ENCODE data around the gene KIRREL3.

The KIRREL3 gene

DNA sequence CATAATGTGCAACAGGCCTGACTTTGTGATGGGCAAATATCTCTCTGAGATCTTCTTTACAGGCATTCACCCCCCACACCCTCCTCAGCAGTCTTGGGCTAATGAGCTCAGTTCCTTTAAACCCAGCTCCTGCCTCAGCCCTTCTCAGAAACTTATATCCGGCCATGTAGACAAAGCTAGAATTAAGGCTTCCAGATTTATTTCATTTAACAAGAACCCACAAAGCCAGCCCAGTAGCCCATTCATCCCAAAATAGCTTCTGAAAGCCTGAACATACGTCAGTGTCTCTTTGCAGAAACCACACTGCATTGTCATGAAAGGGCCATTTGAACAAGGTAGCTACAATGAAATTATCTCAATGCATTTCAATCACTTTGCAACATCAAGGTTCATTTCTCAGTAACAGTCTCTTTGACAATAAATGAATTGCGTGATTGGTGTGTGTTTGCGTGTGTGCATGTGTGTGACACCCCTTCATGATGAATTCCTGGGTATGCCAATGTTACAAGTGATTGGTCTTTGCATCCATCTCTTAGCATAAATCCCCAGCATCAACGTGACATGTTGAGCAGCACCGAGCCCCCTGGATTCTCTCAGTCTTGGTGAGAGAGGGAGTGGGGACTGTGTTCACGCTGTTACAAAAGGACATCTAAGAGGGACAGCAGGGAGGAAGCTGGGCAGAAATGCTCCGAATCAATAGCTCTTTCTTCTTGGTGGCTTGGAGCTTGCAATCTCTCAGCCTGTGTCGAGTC lies 299.6 kb downstream of the KIRREL3 start:
- DNase-seq = no peak

DNA sequence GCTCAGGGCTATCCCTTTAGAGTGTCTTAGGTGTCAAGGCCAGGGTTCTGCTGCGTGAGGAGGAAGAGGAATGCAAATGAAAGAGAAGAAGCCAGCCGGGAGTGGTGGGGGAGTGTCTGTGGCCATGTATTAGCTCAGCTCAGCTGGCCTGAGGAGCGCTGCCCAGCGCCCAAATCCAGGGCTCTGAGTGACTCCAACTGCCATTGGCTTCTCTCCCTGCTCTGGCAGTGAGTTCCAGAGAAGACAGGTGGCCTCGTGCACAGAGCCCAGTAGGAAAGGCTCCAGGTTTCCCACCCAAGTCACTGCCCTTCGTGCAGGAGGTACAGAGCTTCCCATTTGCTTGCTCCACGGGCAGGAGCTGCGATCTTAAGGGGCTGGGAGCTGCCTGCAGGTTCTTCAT lies 302.0 kb downstream of the KIRREL3 start:
- no peak for DNase-seq

DNA sequence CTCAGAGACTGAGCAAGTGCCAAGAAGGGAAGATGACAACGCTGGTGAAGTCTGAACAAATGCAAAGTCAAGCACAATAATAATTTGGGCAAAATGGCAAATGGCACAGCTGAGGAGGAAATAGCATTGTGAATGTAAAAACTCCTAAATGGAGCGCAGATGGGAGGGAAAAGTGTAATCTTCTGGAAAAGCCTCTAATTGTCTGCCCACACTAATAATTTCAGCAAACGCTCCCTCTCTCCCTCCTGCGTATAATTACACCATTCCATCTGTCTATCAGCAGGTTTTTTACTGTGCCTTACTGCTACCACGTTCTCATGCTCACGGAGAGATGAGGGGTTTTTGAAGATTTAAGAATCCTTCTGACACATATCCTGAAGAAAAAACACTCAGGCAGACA lies 302.6 kb downstream of the KIRREL3 start:
- no peak for DNase-seq

DNA sequence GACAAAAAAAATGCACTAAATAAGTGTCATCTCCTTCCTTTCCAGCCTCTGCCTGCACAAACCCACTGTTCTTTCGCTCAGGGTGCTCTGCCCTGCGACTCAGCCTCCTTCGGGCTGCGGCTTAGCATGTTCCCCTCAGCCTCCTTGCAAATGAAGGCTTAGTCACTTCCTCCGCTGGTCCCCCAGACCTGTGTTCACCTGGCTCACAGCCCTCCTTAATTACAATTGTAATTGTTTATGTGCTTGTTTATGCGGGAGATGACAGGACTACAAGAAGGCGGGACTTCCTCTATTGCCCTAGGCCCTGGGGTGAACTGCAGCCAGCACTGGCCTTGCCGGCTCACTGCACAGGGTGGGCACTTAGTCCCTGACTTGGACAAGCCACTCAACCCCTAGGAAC lies 303.6 kb downstream of the KIRREL3 start:
- no peak for DNase-seq

DNA sequence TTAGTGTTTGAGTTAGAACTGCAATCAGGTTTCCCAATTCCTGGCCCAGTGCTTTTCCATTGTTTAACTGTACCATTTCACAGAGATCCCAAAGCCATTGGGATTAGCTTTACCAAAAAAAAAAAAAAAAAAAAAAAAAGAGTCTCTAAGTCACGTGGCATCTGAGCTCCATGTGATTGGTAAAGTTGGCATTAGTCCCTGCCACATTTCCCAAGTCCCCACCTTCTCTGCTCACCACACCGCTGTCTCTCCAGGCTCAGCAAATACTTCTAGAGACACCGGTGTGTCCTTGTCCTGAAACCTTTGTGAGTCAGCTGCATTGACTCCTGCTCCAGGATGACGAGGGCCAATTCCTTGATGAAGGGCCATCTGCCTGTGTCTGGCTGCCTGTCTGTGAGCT lies 305.3 kb downstream of the KIRREL3 start:
- no peak for DNase-seq

DNA sequence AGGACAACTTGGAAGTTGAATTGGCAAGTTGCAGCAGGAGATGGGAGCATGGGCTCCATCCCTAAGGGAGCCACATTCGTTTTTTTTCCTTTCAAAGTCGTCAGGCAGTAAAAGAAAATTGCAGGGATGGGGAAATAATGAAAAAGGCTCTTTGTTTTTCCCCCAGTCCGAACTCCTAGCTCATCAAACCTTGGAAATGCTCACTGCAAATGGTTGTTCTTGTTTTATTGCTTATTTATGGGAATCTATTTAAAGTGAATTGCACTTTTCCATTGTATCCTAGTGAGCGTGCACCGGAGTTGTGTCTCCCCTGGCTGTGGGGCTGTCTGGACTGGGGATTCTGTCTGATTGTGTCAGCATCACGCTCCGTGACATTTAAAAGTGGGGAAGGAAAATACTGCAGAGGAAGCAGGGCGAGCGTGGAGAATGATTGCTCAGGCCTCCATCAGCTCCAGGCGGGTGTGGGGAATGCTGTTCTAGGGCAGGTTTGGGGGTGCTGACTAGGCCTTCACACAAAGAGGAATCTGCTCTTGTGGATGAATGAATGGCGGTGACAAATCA lies 306.4 kb downstream of the KIRREL3 start:
- no peak for DNase-seq

DNA sequence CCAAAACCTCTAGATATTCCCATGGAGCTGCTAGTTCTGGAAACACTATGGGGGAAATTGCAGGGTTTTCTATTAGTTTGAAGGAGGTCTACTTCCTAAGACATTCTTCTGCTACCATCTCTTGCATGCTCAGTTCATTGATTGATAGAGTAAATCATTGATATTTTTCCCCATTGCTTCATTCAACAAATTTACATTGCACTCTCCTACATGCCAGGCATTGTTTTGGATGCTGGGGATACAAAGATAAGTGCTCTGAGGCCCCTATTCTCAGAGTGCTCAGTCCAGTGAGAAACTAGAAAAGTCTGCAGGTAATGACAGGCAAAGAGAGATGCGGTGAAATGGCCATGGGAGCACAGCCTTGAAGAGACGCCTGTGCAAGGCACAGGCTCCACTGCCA lies 313.1 kb downstream of the KIRREL3 start:
- no peak for DNase-seq

DNA sequence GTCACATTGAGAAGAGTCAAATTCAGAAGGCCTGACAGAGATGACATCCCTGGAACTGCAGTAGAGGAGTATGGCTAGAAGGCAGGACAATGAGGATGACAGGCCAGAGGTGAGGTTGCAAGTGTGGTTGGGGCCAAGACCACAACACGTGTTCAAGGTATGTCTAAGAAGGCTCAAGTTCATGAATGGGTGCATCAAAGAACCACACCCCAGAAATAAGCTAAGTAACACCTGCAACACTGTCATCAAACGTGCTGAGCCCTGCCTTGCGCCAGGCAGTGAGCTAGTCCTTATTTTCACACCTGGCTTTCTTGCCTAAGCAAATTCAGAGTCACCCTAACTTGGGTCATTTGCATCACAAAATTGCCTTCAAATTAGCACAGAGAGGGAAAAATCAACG lies 313.6 kb downstream of the KIRREL3 start:
- no peak for DNase-seq

DNA sequence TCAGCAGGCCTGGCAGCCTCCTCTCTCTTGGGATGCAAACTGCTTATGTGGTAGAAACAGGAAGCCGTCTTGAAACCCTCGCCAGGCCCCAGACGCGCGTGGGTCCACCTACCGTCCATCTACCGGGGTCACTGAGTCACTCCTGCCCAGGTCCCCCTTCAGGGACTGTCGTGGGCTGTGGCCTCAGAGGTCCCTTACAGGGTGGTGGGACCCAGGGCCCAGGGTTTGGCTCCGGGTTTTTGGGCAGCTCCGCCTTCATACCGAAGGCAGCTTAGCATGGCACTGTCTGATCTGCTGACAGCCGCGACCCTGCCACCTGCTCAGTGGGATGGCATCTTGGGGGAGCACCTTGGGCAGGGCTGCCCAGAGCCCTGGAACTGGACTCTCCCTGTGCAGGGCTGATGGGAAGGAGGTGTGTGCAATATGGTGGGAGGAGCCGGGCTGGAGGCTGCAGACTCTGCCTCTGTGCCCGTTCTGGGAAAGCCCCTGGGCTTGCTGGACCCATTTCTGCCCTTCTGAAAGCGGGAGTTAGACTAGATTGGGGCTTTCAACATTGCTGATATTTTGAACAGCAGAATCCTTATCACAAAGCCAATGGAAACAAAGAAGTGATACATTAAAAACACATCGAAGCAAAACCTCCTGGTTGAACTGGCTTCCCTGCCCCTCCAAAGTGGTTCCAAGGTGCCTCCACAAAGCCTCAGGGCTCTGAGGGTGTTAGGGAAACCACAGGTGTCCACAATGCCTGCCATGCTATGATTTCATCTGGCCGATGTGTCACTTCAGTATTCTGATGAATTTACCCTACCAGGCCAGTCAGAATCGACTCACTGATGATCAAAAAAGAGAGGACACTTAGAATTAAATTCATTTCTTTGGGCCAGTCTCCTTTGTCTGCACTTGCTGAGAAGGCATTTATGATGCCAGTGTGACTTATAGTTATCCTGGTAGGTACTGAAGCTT lies 316.5 kb downstream of the KIRREL3 start:
- no peak for DNase-seq

DNA sequence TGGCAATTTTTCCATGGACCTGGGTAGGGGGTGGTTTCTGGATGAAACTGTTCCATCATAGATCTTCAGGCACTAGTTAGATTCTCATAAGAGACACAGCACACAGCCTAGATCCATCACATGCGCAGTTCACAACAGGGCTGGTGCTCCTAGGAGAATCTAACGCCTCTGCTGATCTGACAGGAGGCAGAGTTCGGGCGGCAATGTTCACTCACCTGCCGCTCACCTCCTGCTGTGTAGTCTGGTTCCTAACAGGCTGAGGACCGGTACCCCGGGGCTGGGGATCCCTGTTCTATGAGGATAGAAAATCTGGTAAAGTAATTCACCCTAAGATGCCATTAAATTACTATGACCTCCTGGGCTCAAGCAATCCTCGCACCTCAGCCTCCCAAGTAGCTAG lies 318.0 kb downstream of the KIRREL3 start:
- no peak for DNase-seq

DNA sequence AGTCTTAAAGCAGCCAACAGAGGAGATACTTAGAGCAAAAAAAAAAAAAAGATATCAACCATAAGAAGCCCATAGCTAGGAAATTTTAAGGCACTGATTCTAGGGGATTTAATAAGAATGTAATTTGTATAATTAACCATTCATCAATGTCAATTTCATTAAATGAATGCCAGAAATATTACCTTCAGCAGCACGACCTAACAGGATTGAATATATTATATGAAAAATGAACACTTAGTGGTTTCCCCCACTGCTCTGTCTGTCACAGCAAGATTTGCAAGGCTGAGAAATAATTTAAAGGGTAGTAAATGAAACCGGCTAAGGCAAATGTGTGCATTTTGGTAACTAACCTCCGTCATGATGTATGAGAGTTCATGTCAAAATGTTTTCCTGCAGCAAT lies 319.9 kb downstream of the KIRREL3 start:
- DNase-seq = no peak

DNA sequence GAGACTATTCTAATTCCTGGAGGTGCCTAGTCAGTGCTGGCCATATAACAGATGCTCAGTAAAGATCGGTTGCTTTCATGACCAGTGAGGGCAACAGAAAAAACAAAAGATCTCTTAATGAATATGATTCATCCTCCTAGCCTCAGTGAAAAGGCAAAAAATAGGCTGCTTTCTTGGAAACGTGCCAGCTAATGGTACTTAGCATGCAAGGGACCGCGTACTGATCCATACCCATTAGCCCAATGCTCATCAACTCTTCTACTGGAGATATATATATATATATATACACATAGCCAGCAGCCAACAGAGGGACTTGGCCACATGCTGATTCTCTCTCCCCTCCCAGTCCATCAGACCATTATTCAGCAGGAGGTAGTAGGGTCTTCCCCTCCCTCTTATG lies 320.4 kb downstream of the KIRREL3 start:
- DNase-seq = no peak

DNA sequence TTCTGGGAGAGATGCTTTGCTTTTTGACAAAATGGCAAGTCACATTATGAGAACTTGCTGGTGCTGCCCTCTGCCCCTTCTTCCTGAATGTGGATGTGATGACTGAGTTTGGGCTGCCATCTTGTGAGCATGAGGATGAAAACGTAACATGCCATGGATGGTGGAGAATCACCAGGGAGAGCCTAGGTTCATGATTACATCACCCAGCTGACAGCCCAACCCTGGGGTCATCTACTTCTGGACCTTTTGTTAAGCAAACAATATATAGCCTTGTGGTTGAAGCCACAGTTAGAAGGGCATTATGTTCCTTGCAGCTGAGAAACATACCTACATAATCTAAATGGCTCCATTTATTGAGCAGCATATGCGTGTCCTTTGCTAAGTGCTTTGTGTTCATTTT lies 321.5 kb downstream of the KIRREL3 start:
- no peak for DNase-seq

DNA sequence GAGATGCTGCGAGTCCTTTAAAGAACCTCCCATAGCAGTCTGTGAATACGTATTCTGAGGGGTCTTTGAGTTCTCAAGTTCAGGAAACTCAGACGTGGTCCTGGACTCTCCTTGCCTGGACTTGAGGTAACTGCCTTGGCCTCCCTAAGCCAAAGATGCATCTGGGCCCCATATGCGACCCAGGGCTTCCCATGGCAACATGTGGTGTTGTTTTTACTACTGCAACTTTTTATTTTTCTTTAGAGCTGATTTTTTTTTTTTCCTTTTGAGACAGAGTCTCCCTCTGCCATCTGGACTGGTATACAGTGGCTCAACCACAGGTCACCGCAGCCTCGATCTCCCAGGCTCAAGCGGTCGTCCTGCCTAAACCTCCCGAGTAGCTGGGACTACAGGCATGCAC lies 324.0 kb downstream of the KIRREL3 start:
- no peak for DNase-seq

DNA sequence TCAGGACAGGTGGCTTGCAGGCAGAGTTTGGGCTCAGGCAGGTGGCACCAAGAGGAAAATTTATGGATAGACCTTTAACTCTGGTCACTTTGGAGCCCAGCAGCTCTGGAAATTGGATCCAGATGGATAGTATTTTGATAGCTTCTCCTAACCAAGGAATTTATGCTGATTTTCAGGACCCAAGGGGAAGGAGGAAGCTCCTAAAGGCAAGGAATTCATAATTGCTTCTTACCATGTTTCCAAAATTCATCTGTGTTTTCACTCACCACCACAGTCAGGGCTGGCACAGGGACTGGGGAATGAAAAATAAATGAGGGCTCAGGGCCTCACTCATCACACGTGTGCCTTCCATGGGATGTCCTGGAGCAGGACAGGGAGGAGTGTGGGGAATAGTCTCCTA lies 327.3 kb downstream of the KIRREL3 start:
- DNase-seq = no peak

DNA sequence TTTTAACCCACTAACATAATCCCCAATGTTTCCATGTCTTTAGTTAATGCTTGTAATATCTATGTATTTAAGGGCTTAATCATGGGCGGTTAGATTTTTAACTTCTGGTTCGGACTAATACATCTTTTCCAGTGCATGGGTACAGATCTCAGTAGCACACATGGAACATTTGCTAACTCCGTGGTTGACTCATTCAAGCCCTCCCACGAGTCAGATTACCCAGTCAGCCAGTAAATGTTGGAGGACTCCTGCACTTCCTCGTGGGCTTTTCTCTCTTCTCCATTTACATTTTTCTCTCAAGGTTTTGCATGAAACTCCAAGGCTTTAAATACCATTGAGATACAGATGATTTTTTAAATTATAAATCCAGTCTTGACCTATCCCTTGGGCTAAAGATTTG lies 331.2 kb downstream of the KIRREL3 start:
- DNase-seq = no peak

DNA sequence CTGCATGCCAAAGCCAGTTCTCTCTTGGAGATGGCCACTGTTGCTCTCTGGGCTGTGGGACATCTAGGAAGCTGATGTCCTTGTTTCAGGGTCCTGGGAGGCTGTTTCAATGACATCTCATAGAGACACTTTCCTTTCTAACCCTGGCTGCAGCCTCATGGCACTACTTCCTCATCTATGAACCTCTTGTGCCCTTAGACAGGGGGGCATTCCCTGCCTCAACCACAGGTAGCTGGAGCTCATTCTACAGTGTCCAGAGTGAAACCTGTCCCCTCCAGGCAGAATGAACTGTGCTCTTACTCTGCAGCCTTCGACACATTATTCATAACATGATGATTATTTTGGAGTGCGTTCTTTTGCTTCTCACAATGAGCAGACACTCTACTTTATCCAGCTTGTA lies 335.9 kb downstream of the KIRREL3 start:
- no peak for DNase-seq

DNA sequence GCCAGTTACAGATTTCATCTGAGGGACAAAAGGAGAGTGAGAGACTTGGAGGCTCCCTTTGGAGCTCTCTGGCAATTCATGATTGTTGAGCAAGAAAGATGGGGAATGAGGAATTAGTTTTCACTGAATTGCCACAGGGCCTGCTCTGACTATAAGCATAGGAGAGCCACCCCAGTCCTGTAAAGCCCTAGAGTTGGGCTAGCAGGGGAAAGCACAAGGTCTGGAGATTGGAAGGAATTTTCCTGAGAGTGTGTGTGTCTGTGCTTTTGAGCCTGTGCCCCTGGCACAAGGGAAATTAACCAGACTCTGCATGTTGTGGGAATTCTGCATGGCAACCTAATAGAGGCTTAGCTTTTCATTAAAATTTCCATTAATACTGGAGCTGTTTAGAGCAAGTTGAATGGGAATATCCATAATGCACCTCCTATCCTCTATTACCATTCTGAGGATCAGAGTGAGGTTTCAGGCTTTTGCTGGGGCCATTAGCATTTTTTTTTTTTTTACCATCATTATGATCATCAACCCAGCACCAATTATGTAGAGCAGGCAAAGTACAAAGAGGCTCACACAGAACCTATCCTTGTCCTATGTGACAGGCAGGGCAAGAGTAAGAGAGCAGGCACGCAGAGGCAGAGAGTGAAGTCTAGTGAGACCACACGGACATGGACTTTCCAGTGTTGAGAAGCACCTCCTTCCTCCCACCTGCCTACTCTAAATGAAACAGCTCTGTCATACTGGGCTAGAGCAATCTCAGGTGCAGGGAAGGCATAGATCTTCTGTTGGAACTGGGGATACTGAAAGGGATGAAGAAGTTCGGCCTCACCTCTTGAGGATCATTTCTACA lies 336.6 kb downstream of the KIRREL3 start:
- DNase-seq = no peak

DNA sequence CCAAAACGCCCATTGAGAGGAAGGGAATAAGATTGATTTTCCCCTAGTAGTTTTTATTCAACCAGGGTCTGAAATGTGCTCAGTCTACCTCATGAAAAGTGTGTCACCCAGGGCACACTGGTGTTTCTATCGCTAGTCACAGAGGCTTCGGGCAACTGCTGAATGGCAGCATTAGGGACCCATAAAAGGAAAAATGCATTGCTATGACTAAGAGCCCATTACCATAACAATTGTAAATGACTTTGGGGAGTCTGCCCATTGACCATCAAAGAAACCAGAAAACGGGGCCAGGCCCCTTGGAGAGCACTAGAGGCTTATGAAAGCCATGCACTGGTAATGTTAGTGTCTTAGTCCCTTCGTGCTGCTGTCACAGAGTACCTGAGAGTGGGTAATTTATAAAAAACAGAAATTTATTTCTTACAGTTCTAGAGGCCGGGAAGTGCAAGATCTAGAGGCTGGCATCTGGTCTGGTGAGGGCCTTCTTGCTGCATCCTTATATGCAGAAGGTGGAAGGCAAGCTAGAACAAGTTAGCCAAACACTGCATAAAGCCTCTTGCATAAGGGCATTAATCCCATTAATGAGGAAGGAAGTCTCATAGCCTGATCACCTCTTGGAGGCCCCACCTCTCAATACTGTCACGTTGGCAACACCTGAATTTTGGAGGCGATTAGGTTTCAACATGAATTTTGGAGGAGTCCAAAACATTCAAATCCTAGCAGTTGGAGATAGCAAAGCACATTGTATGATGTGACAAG lies 338.4 kb downstream of the KIRREL3 start:
- no peak for DNase-seq

DNA sequence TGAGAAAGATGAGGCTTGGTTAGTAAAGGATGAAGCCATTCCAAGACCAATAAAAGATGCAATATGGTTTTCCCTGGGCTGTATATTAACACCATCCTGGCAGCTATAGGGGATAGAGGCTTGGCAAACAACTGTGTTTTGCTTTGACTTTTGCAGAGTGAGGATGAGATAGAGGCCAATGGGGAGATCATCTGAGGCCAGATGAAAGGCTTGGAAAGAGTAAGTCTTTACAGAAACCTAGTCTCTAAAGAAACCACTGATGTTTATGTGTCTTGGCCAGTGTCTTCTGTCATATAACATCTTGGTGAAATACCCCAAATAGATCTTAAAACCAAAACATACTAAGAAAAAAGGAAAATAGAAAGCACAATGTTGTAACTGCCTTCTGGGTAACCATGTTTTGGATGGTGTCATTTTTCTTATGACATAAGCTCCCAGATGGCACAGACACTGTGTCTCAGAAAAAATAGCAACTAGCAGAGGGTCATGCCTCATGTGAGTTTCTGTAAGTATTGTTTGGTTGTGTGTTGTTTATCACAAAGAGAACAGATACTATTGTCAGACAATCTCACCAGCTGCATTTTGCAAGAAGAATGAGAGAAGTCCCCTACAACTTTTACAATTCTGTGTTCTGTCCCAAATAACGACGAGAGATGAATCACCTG lies 339.7 kb downstream of the KIRREL3 start:
- no peak for DNase-seq

DNA sequence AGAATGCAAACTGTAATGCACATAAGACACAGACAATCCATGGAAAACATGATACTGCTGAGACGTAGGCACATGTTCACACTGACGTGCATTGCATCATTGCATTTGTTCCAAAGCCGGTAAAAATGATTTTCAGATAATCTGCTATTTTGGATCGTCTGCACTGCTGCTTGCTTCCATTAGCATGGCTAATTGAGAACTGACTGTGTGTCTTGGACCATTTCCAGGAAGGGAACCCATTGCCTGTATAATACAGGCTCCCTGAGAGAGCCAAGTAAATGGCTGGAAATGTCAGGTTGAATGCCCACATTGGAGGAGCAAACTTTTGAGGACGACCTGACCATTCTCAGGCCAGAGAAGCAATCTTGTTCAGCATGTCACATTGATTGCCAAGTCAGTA lies 340.2 kb downstream of the KIRREL3 start:
- no peak for DNase-seq
